BJ (cell line): ENCODE data around the gene HTT-AS. TPM values are rescaled to one million over a fixed set of nuclear protein-coding genes. Genes with fewer than 3 reads are reported as not detected.

Experiments used
- CTCF ChIA-PET: fragments of 350-600 bp; formaldehyde crosslinking; extraction: SDS; loops from one replicate; lab custom pipeline; 2021; ENCODE audit warnings: antibody characterized with exemption, inconsistent platforms; lab: Yijun Ruan, JAX
- POLR2A ChIA-PET: fragments of 300-600 bp; sonication (Branson Sonifier 250); formaldehyde crosslinking; extraction: SDS; loops from one replicate; lab custom pipeline; 2021; ENCODE audit warnings: antibody characterized with exemption; lab: Charles Lee
- DNase-seq: peaks from one replicate; pipeline ENCODE4 v3.0.0-alpha.2; 2011; ENCODE audit warnings: low read depth
- H3K27me3 ChIP-seq: 2 replicates; pipeline ENCODE4 v1.6.0; 2011; ENCODE audit warnings: low read length; ENCODE audit not compliant: control insufficient read depth, insufficient read depth
- H3K36me3 ChIP-seq: 2 replicates; pipeline ENCODE4 v1.5.1; 2011; ENCODE audit warnings: low read length; ENCODE audit not compliant: control insufficient read depth, insufficient read depth
- H3K4me3 ChIP-seq: 2 replicates; pipeline ENCODE4 v1.5.1; 2011; ENCODE audit warnings: low read depth, mild to moderate bottlenecking, control low read depth, low read length
- CTCF ChIP-seq: IDR thresholded peaks from 2 replicates; pipeline ENCODE4 v1.5.1; 2011; ENCODE audit warnings: low read depth, mild to moderate bottlenecking, control low read depth, inconsistent platforms, low read length, moderate library complexity; ENCODE audit not compliant: insufficient read depth
- polyA plus RNA-seq: library from polyadenylated mRNA; depleted of rRNA; stranded (reverse); fragments of >200 nt; gene quantifications from 2 replicates; pipeline ENCODE4 v1.2.3, GENCODE V29; 2011

HTT-AS gene
- polyA plus RNA-seq, 1 experiment = not detected

- POLR2A ChIA-PET = interaction anchor here (0.7 kb wide), 1 partner anchor 68 kb away, joined by 3 read pairs; no protein-coding TSS in a partner anchor
- no peak for TF ChIP-seq CTCF
- Histone ChIP-seq H3K27me3 (no peaks in the 10 kb centered on the region), H3K4me3 (no peak overlapping the region), H3K36me3 (peaks cover 10% of the 10 kb centered on the region)
- CTCF ChIA-PET = interaction anchor here (0.5 to 8.4 kb wide), 4 partner anchors 9 to 368 kb away, joined by 3 to 67 read pairs (median 4); no protein-coding TSS in a partner anchor
- no peak for DNase-seq
Measured at GRCh38 chr4:3112609-3113469, 38.5 kb upstream of the HTT-AS start.

- TF ChIP-seq CTCF = no peak
- no peak for DNase-seq
- Histone ChIP-seq H3K27me3 (no peaks in the 10 kb centered on the region), H3K36me3 (peaks cover 9% of the 10 kb centered on the region), H3K4me3 (no peak overlapping the region)
- POLR2A ChIA-PET = no interaction called here
- CTCF ChIA-PET = interaction anchor here (1.0 to 8.4 kb wide), 3 partner anchors 9 to 369 kb away, joined by 3 to 67 read pairs (median 4); no protein-coding TSS in a partner anchor
Measured at GRCh38 chr4:3112201-3112600, 37.9 kb upstream of the HTT-AS start.

GRCh38 chr4:3111461-3111860 is 37.1 kb upstream of the HTT-AS start:
- POLR2A ChIA-PET = no interaction called here
- no peak for DNase-seq
- TF ChIP-seq CTCF = no peak
- H3K27me3 ChIP-seq = no peaks in the 10 kb centered on the region
- H3K36me3 ChIP-seq = peaks cover 9% of the 10 kb centered on the region
- CTCF ChIA-PET = interaction anchor here (8.4 kb wide), 1 partner anchor 10 kb away, joined by 67 read pairs; no protein-coding TSS in a partner anchor
- H3K4me3 ChIP-seq = no peak overlapping the region

GRCh38 chr4:3108211-3108610 is 33.9 kb upstream of the HTT-AS start:
- Histone ChIP-seq H3K27me3 (no peaks in the 10 kb centered on the region), H3K36me3 (peaks cover 3% of the 10 kb centered on the region; the same call in 1 of the 2 replicates), H3K4me3 (no peak overlapping the region)
- CTCF ChIA-PET = interaction anchor here (0.8 to 8.4 kb wide), 12 partner anchors 11 to 372 kb away, joined by 3 to 67 read pairs (median 6); partner anchors contain the start of gene HGFAC
- TF ChIP-seq CTCF = no peak
- POLR2A ChIA-PET = no interaction called here
- DNase-seq = no peak

DNA sequence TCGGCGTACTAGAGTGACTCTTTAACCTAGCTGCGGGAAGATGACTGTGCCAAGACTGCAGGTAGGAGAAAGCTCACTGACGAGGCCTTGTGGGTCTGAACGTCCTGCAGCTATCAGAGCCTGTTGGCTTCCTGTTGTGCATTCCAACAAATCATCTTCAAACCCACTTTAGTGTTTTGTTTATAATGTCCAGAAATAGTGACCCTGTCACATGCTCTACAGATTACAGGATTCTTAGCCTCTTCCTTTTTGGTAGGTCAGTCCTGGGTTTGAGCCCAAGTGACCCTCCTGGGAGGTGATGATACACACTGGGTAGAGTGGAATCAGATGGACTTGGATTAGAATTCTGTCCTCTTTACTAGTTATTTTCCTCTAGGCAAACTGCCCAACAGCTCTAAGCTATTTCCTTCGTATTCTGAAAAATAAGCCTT is 33.4 kb upstream of the HTT-AS start:
- no peak overlapping the region for H3K4me3 ChIP-seq
- no peaks in the 10 kb centered on the region for H3K27me3 ChIP-seq
- DNase-seq = no peak
- H3K36me3 ChIP-seq = peaks cover 5% of the 10 kb centered on the region
- POLR2A ChIA-PET = no interaction called here
- CTCF ChIA-PET = interaction anchor here (0.8 to 8.4 kb wide), 22 partner anchors 11 to 373 kb away, joined by 3 to 67 read pairs (median 4); partner anchors contain the start of gene HGFAC
- TF ChIP-seq CTCF = no peak
